Keratinocyte (primary cell): ENCODE measurements around the gene TSHZ2. TPM values are rescaled to one million over a fixed set of nuclear protein-coding genes. Genes with fewer than 3 reads are reported as not detected.

ENCODE experiments used
- DNase-seq: peaks from one replicate; pipeline ENCODE4 v3.0.0-alpha.2; 2011; ENCODE audit warnings: low read depth, missing footprints, low spot score
- FAIRE-seq: peaks from 2 replicates; lab custom pipeline; 2011; peaks lifted over from hg19 to GRCh38; lab: Jason Lieb, UNC
- H2AFZ ChIP-seq: 2 replicates; pipeline ENCODE4 v1.6.0; 2012; ENCODE audit warnings: low read length, control low read depth, inconsistent platforms; ENCODE audit not compliant: control insufficient read depth
- H3K27ac ChIP-seq: 2 replicates; pipeline ENCODE4 v1.5.1; 2011; ENCODE audit warnings: low read length; ENCODE audit not compliant: control insufficient read depth, insufficient read depth
- H3K27me3 ChIP-seq: 3 replicates; pipeline ENCODE4 v1.6.0; 2011; ENCODE audit warnings: low read length; ENCODE audit not compliant: control insufficient read depth, insufficient read depth; ENCODE audit errors: extremely low read depth
- H3K36me3 ChIP-seq, 2 experiments: 2 replicates in 1 of 2; 3 replicates in 1 of 2; pipeline ENCODE4 v1.5.1; 2011; ENCODE audit warnings: low read length in 2 of 2, mild to moderate bottlenecking in 1 of 2; ENCODE audit not compliant: control insufficient read depth in 2 of 2, insufficient read depth in 2 of 2; ENCODE audit errors: extremely low read depth in 1 of 2
- H3K4me1 ChIP-seq: 3 replicates; pipeline ENCODE4 v1.5.1; 2011; ENCODE audit warnings: low read length; ENCODE audit not compliant: control insufficient read depth, insufficient read depth; ENCODE audit errors: extremely low read depth
- H3K4me2 ChIP-seq: 3 replicates; pipeline ENCODE4 v1.6.0; 2011; ENCODE audit warnings: low read depth, low read length; ENCODE audit not compliant: control insufficient read depth, insufficient read depth; ENCODE audit errors: extremely low read depth
- H3K4me3 ChIP-seq, 3 experiments: fragments of 200-600 bp in 1 of 3; sonication (generic) in 1 of 3; 2 replicates in 2 of 3; 3 replicates in 1 of 3; pipeline ENCODE4 v1.5.1; 2011 to 2016; ENCODE audit warnings: low read length in 3 of 3, mild to moderate bottlenecking in 3 of 3, control low read depth in 2 of 3, inconsistent platforms in 1 of 3, low read depth in 1 of 3, mixed read lengths in 1 of 3, mixed run types in 1 of 3, moderate library complexity in 1 of 3; ENCODE audit not compliant: control insufficient read depth in 2 of 3, insufficient read depth in 2 of 3; ENCODE audit errors: extremely low read depth in 1 of 3
- H3K79me2 ChIP-seq: 2 replicates; pipeline ENCODE4 v1.6.0; 2012; ENCODE audit warnings: low read length; ENCODE audit not compliant: control insufficient read depth, insufficient read depth
- H3K9ac ChIP-seq: 3 replicates; pipeline ENCODE4 v1.6.0; 2011; ENCODE audit warnings: low read length; ENCODE audit not compliant: control insufficient read depth, insufficient read depth; ENCODE audit errors: extremely low read depth
- H3K9me1 ChIP-seq: 3 replicates; pipeline ENCODE4 v1.6.0; 2011; ENCODE audit warnings: low read length; ENCODE audit not compliant: control insufficient read depth, insufficient read depth; ENCODE audit errors: extremely low read depth
- H3K9me3 ChIP-seq: 2 replicates; pipeline ENCODE4 v1.5.1; 2012; ENCODE audit warnings: low read depth, low read length; ENCODE audit not compliant: control insufficient read depth
- H4K20me1 ChIP-seq: 3 replicates; pipeline ENCODE4 v1.6.0; 2011; ENCODE audit warnings: low read length; ENCODE audit not compliant: control insufficient read depth, insufficient read depth; ENCODE audit errors: extremely low read depth
- EZH2 ChIP-seq: IDR thresholded peaks from one replicate; pipeline ENCODE4 v1.6.1; 2012; ENCODE audit warnings: inconsistent platforms, mild to moderate bottlenecking, low read length, moderate library complexity
- dilution Hi-C: fragments of 300-500 bp; cut with MboI; formaldehyde crosslinking; loops from one replicate; pipeline ENCODE4 v1.7.0; 2020; ENCODE audit warnings: low sequenced_read_pairs; ENCODE audit not compliant: extremely low pct_ligation_motif_present
- polyA plus RNA-seq, 5 experiments: library from polyadenylated mRNA; depleted of rRNA in 3 of 5; stranded (reverse) in 3 of 5; stranded (forward) in 1 of 5; unstranded in 1 of 5; fragments of >200 nt; gene quantifications; 1 replicate in 1 of 5; 2 replicates in 3 of 5; 3 replicates in 1 of 5; pipeline versions ENCODE4 v1.2.1 to v1.2.3, GENCODE V29; 2011 to 2012; ENCODE audit warnings: missing spikeins in 2 of 5, low read depth in 1 of 5, low replicate concordance in 1 of 5
- TF ChIP-seq, protein P1 (sequence below), 3 experiments: IDR thresholded peaks in 1 of 3; conservative IDR thresholded peaks in 1 of 3; optimal IDR thresholded peaks in 1 of 3; 2 replicates in 2 of 3; 3 replicates in 1 of 3; pipeline versions ENCODE3 to v1.5.1; 2011; ENCODE audit warnings: low read length in 3 of 3, mild to moderate bottlenecking in 3 of 3, moderate library complexity in 2 of 3, control low read depth in 1 of 3, inconsistent platforms in 1 of 3; ENCODE audit not compliant: insufficient read depth in 2 of 3; ENCODE audit errors: extremely low read depth in 1 of 3

Gene TSHZ2
- polyA plus RNA-seq, 1 donor (not counting 4 experiments of a cell fraction or from before 2014, with no cell fraction given) = 1.1 TPM

DNA sequence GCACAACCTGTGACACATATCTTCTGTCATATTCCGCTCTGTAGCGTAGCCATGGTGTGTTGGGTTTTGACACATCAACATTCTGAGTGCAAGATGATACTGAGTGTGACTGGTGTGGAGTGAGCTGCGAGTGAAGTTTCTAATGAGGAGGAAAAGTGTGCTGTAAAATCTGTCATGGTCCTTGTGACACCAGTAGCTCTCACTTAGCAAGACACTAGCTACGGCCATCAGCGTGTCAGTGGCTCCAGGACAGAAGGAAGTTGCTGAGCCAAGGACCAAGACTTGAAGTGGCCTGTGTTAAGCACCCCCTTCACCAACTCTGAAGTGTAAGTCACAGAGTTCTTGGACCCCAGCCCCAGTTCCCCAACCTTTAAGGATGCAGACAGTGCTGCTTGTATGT is 72.1 kb downstream of the TSHZ2 start:
- no peak overlapping the region for H2AFZ ChIP-seq
- H3K9me1 ChIP-seq = no peaks in the 10 kb centered on the region
- no peak overlapping the region for H3K27ac ChIP-seq
- no peak overlapping the region for H3K4me2 ChIP-seq
- dilution Hi-C loops = no loop called here
- no peaks in the 10 kb centered on the region for H3K79me2 ChIP-seq
- no peak overlapping the region for H3K4me3 ChIP-seq
- H3K9ac ChIP-seq = no peak overlapping the region
- no peak for DNase-seq
- H3K4me1 ChIP-seq = no peaks in the 10 kb centered on the region
- FAIRE-seq = no peak
- H3K27me3 ChIP-seq = no peaks in the 10 kb centered on the region
- H4K20me1 ChIP-seq = no peaks in the 10 kb centered on the region
- no peaks in the 10 kb centered on the region for H3K9me3 ChIP-seq
- no peaks in the 10 kb centered on the region for H3K36me3 ChIP-seq
- no peak for TF ChIP-seq EZH2
- TF ChIP-seq, protein P1, sequence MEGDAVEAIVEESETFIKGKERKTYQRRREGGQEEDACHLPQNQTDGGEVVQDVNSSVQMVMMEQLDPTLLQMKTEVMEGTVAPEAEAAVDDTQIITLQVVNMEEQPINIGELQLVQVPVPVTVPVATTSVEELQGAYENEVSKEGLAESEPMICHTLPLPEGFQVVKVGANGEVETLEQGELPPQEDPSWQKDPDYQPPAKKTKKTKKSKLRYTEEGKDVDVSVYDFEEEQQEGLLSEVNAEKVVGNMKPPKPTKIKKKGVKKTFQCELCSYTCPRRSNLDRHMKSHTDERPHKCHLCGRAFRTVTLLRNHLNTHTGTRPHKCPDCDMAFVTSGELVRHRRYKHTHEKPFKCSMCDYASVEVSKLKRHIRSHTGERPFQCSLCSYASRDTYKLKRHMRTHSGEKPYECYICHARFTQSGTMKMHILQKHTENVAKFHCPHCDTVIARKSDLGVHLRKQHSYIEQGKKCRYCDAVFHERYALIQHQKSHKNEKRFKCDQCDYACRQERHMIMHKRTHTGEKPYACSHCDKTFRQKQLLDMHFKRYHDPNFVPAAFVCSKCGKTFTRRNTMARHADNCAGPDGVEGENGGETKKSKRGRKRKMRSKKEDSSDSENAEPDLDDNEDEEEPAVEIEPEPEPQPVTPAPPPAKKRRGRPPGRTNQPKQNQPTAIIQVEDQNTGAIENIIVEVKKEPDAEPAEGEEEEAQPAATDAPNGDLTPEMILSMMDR (optimal IDR thresholded peaks at IDR 0.05 in 1 of 3, IDR thresholded peaks at IDR 0.05 in 1 of 3, conservative IDR thresholded peaks at IDR 0.05 in 1 of 3; ENCODE audit: extremely low read depth in 1 of 3, insufficient read depth in 2 of 3, low read length in 3 of 3) = no peak

DNA sequence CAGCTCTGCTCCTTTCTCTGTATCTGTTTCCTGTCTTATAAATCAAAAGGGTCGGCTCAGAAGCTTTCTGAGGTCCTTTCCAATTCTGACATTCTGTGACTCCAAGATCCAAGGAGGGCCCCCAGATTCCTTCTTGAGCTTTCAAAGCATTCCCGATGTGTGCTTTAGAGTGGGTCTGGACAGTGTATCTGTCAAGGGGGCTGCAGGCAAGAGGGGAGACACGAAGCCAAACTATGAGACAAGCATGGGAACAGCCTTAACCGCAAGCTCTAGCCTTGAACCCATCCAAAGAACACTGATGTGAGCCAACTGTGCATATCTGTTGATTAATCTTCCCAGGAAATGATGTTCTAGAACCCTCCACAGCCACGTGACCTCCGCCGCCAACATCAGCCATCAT is 73.8 kb downstream of the TSHZ2 start:
- no peaks in the 10 kb centered on the region for H4K20me1 ChIP-seq
- H2AFZ ChIP-seq = no peak overlapping the region
- no peaks in the 10 kb centered on the region for H3K79me2 ChIP-seq
- no peaks in the 10 kb centered on the region for H3K9me1 ChIP-seq
- DNase-seq (no peak), FAIRE-seq (no peak)
- no peak overlapping the region for H3K27ac ChIP-seq
- dilution Hi-C loops = no loop called here
- TF ChIP-seq, protein P1 (optimal IDR thresholded peaks at IDR 0.05 in 1 of 3, IDR thresholded peaks at IDR 0.05 in 1 of 3, conservative IDR thresholded peaks at IDR 0.05 in 1 of 3; ENCODE audit: extremely low read depth in 1 of 3, insufficient read depth in 2 of 3, low read length in 3 of 3) = no peak
- TF ChIP-seq EZH2 = no peak
- no peak overlapping the region for H3K9ac ChIP-seq
- no peaks in the 10 kb centered on the region for H3K9me3 ChIP-seq
- no peaks in the 10 kb centered on the region for H3K36me3 ChIP-seq
- no peaks in the 10 kb centered on the region for H3K27me3 ChIP-seq
- no peak overlapping the region for H3K4me2 ChIP-seq
- H3K4me1 ChIP-seq = no peaks in the 10 kb centered on the region
- no peak overlapping the region for H3K4me3 ChIP-seq
